Cardiac muscle cell (in vitro differentiated cells and primary cell): ENCODE results near the gene GCK. TPM values are rescaled to one million over a fixed set of nuclear protein-coding genes. Genes with fewer than 3 reads are reported as not detected.
A peak's percentile ranks its signal among the peaks of the same experiment; 100 is the strongest.
"Not testable (repeated sequence)": the region's sequence is repeated elsewhere in the genome, so short reads cannot be mapped to it uniquely, and the experiment has no call there.

Experiments
- DNase-seq, 2 donors: peaks; one replicate each; pipeline versions ENCODE4 v3.0.0 to v3.0.0-alpha.2; 2010 to 2017; ENCODE audit warnings: low read depth in 1 of 2, low spot score in 1 of 2
- H3K27ac ChIP-seq: fragments of 200-600 bp; sonication (generic); 2 replicates; pipeline ENCODE4 v1.5.1; 2016
- H3K27me3 ChIP-seq: fragments of 200-600 bp; sonication (generic); 2 replicates; pipeline ENCODE4 v1.6.0; 2016; ENCODE audit warnings: control low read depth
- H3K36me3 ChIP-seq: fragments of 200-600 bp; sonication (generic); 2 replicates; pipeline ENCODE4 v1.5.1; 2016; ENCODE audit warnings: control low read depth
- H3K4me1 ChIP-seq: fragments of 200-600 bp; sonication (generic); 2 replicates; pipeline ENCODE4 v1.8.1; 2017; ENCODE audit warnings: low read depth, mild to moderate bottlenecking, mixed run types
- H3K4me3 ChIP-seq: fragments of 200-600 bp; sonication (generic); 2 replicates; pipeline ENCODE4 v1.5.1; 2016; ENCODE audit warnings: mild to moderate bottlenecking
- H3K9me3 ChIP-seq: fragments of 200-600 bp; sonication (generic); 2 replicates; pipeline ENCODE4 v1.5.1; 2017; ENCODE audit warnings: low read depth, mild to moderate bottlenecking, control low read depth
- polyA plus RNA-seq: library from polyadenylated mRNA; unstranded; fragments of >200 nt; fragmentation: Nextera tagmentation; extraction: Ambion mirVana; gene quantifications from 2 replicates; pipeline ENCODE4 v1.2.1, GENCODE V29; 2016
- total RNA-seq: library from RNA; depleted of rRNA; stranded (reverse); fragments of >200 nt; gene quantifications from 2 replicates; pipeline ENCODE4 v1.2.3, GENCODE V29; 2016
- TF ChIP-seq, protein P1 (sequence below): IDR thresholded peaks from 2 replicates; pipeline ENCODE4 v1.5.1; 2012; ENCODE audit warnings: low read depth, mild to moderate bottlenecking, low read length

The GCK gene
- total and polyA plus RNA-seq, 2 experiments from 2014 or later = 26.7 to 46.4 TPM

GRCh38 chr7:44182827-44183226, 6.4 kb downstream of the GCK start:
- TF ChIP-seq, protein P1, sequence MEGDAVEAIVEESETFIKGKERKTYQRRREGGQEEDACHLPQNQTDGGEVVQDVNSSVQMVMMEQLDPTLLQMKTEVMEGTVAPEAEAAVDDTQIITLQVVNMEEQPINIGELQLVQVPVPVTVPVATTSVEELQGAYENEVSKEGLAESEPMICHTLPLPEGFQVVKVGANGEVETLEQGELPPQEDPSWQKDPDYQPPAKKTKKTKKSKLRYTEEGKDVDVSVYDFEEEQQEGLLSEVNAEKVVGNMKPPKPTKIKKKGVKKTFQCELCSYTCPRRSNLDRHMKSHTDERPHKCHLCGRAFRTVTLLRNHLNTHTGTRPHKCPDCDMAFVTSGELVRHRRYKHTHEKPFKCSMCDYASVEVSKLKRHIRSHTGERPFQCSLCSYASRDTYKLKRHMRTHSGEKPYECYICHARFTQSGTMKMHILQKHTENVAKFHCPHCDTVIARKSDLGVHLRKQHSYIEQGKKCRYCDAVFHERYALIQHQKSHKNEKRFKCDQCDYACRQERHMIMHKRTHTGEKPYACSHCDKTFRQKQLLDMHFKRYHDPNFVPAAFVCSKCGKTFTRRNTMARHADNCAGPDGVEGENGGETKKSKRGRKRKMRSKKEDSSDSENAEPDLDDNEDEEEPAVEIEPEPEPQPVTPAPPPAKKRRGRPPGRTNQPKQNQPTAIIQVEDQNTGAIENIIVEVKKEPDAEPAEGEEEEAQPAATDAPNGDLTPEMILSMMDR = no peak
- Histone ChIP-seq H3K27me3 (no peaks in the 10 kb centered on the region), H3K4me3 (no peak overlapping the region), H3K36me3 (no peaks in the 10 kb centered on the region), H3K27ac (no peak overlapping the region), H3K9me3 (no peaks in the 10 kb centered on the region), H3K4me1 (peaks cover 5% of the 10 kb centered on the region)
- no peak for DNase-seq

DNA sequence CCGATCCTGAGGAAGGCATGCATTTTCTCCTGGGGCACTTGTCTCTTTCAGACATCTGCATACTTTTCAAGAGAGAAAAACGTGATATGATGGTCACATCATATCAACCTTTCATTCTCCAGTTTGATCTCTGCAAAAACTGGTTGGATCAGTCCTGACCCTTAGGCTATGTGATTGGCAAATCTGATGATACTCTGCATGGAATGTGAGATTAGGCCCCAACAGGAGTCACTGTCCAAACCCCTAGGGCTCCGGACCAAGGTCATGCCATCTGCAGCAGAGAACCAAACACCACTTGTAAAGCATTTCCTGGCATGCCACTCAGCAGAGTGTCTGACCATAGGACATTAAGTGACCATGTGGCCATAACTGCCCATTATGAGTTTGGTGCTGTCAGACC, 8.6 kb downstream of the GCK start:
- Histone ChIP-seq H3K27ac (no peak overlapping the region), H3K4me1 (peaks cover 5% of the 10 kb centered on the region), H3K36me3 (no peaks in the 10 kb centered on the region), H3K9me3 (no peaks in the 10 kb centered on the region), H3K4me3 (no peak overlapping the region), H3K27me3 (no peaks in the 10 kb centered on the region)
- TF ChIP-seq, protein P1 = no peak
- no peak for DNase-seq

DNA sequence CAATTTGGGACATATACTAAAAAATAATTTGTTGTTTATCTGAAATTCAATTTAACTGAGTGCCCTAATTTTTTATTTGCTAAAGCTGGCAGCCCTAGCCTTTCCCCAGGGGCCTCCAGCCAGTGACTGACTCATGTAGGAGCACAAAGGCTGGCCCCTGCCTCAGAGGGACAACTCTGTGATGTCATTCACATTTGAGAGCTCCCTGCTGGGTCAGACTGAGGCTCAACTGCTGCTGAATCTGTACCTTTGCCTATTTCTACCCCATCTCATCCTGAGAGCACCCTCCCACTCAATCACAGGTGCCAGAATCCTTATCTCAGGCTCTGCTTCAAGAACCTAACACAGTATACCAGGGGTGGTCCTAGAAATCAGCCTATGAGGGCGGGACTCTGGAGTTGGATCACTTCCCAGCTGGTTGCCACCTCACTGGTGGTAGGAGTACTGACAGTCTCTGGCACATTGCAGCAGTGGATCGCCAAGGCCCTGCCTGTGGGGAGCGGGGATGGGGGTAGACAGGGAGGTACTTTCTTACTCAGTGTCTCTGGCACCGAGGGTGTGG, 11.6 kb downstream of the GCK start:
- Histone ChIP-seq H3K4me1 (no peaks in the 10 kb centered on the region), H3K27me3 (no peaks in the 10 kb centered on the region), H3K27ac (no peak overlapping the region), H3K9me3 (no peaks in the 10 kb centered on the region), H3K36me3 (no peaks in the 10 kb centered on the region), H3K4me3 (no peak overlapping the region)
- TF ChIP-seq, protein P1 = no peak
- DNase-seq = peak in 1 of 2 donors; percentile 18

GRCh38 chr7:44176486-44176885, 12.8 kb downstream of the GCK start:
- TF ChIP-seq, protein P1 = no peak
- no peak overlapping the region for H3K27ac ChIP-seq
- H3K9me3 ChIP-seq = no peaks in the 10 kb centered on the region
- no peaks in the 10 kb centered on the region for H3K27me3 ChIP-seq
- H3K4me3 ChIP-seq = no peak overlapping the region
- no peaks in the 10 kb centered on the region for H3K36me3 ChIP-seq
- DNase-seq = no peak
- H3K4me1 ChIP-seq = no peaks in the 10 kb centered on the region

DNA sequence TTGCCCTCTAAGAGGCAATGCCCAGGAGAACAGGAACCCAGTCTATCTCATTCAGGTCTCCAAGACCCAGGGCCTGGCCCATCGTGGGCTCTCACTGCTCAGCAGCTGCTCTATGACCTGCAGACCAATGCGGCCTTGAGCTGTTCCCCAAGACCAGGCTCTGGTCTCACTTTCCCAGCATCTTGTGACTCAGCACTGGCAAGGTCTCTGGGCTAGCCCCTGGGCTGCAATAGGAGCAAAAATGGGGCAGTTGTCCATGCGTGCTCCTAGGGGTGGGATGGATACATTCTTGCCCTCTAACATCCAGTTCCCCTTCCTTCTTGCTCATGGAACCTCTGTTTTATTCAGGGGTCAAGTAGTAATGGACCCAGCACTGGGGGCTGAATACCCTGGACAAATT, 13.5 kb downstream of the GCK start:
- H3K4me3 ChIP-seq = no peak overlapping the region
- TF ChIP-seq, protein P1 = no peak
- DNase-seq = no peak
- no peaks in the 10 kb centered on the region for H3K36me3 ChIP-seq
- no peaks in the 10 kb centered on the region for H3K4me1 ChIP-seq
- no peak overlapping the region for H3K27ac ChIP-seq
- no peaks in the 10 kb centered on the region for H3K27me3 ChIP-seq
- no peaks in the 10 kb centered on the region for H3K9me3 ChIP-seq

DNA sequence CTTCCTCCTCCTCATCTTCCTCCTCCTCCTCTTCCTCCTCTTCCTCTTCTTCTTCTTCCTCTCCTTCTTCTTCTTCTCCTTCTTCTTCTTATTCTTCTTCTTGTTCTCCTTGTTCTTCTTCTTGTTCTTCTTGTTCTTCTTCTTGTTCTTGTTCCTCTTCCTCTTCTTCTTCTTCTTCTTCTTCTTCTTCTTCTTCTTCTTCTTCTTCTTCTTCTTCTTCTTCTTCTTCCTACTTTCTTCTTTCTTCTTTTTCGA, 14.6 kb downstream of the GCK start:
- not testable (repeated sequence) for H3K9me3 ChIP-seq, H3K4me3 ChIP-seq, DNase-seq, H3K27ac ChIP-seq, H3K36me3 ChIP-seq, H3K27me3 ChIP-seq, H3K4me1 ChIP-seq
